ENCODE measurements around the gene SULT2B1.

Gene SULT2B1

GRCh38 chr19:48607359-48607755 lies 55.4 kb downstream of the SULT2B1 start:
- Mint-ChIP-seq H3K9me3 (no peaks in the 10 kb centered on the region), H3K4me3 (no peak overlapping the region), H3K36me3 (no peaks in the 10 kb centered on the region), H3K4me1 (peaks cover 5% of the 10 kb centered on the region), H3K27ac (no peak overlapping the region), H3K27me3 (no peaks in the 10 kb centered on the region)
- CTCF ChIA-PET, result interaction anchor here (0.6 to 3.5 kb wide), 6 partner anchors 13 to 110 kb away, joined by 3 to 35 read pairs (median 3); no protein-coding TSS in a partner anchor
- DNase-seq, result no peak

- no peaks in the 10 kb centered on the region for H3K9me3 Mint-ChIP-seq
- CTCF ChIA-PET, result interaction anchor here (0.7 to 3.5 kb wide), 14 partner anchors 9 to 342 kb away, joined by 3 to 35 read pairs (median 4); partner anchors contain the start of genes RPL18 and SPHK2
- peaks cover 3% of the 10 kb centered on the region for H3K36me3 Mint-ChIP-seq
- no peak overlapping the region for H3K4me3 Mint-ChIP-seq
- peak; percentile 75 for DNase-seq
- H3K27ac Mint-ChIP-seq, result peak overlapping the region; percentile 77
- H3K4me1 Mint-ChIP-seq, result peaks cover 5% of the 10 kb centered on the region
- no peaks in the 10 kb centered on the region for H3K27me3 Mint-ChIP-seq
These were observed 56.9 kb downstream of the SULT2B1 start for GRCh38 chr19:48608798-48609263.

- H3K4me3 Mint-ChIP-seq, result no peak overlapping the region
- no peaks in the 10 kb centered on the region for H3K9me3 Mint-ChIP-seq
- CTCF ChIA-PET, result interaction anchor here (0.7 to 3.5 kb wide), 12 partner anchors 8 to 342 kb away, joined by 3 to 35 read pairs (median 6); partner anchors contain the start of genes RPL18 and SPHK2
- H3K27ac Mint-ChIP-seq, result no peak overlapping the region
- H3K27me3 Mint-ChIP-seq, result no peaks in the 10 kb centered on the region
- peaks cover 5% of the 10 kb centered on the region for H3K4me1 Mint-ChIP-seq
- H3K36me3 Mint-ChIP-seq, result peaks cover 6% of the 10 kb centered on the region
- DNase-seq, result no peak
These were observed 57.7 kb downstream of the SULT2B1 start for GRCh38 chr19:48609571-48610108.

GRCh38 chr19:48611872-48612271 lies 59.9 kb downstream of the SULT2B1 start:
- Mint-ChIP-seq H3K27ac (no peak overlapping the region), H3K36me3 (peaks cover 23% of the 10 kb centered on the region), H3K9me3 (no peaks in the 10 kb centered on the region), H3K4me1 (peaks cover 15% of the 10 kb centered on the region), H3K4me3 (no peak overlapping the region), H3K27me3 (no peaks in the 10 kb centered on the region)
- DNase-seq, result no peak
- CTCF ChIA-PET, result interaction anchor here (1.9 kb wide), 1 partner anchor 106 kb away, joined by 6 read pairs; no protein-coding TSS in a partner anchor

GRCh38 chr19:48613024-48613851 lies 61.3 kb downstream of the SULT2B1 start:
- CTCF ChIA-PET, result interaction anchor here (0.8 kb wide), 1 partner anchor 28 kb away, joined by 3 read pairs; no protein-coding TSS in a partner anchor
- no peak overlapping the region for H3K4me3 Mint-ChIP-seq

GRCh38 chr19:48613852-48614435 lies 62.0 kb downstream of the SULT2B1 start:
- Mint-ChIP-seq H3K27me3 (peaks cover under 1% of the 10 kb centered on the region), H3K9me3 (no peaks in the 10 kb centered on the region), H3K4me1 (peaks cover 30% of the 10 kb centered on the region), H3K27ac (peak overlapping the region; percentile 16), H3K4me3 (no peak overlapping the region), H3K36me3 (peaks cover 37% of the 10 kb centered on the region)
- no peak for DNase-seq
- CTCF ChIA-PET, result interaction anchor here (0.9 kb wide), 1 partner anchor 8 kb away, joined by 3 read pairs; no protein-coding TSS in a partner anchor

More at GRCh38 chr19:48613024-48613851, 61.3 kb downstream of the SULT2B1 start:
- peaks cover 29% of the 10 kb centered on the region for H3K4me1 Mint-ChIP-seq
- H3K36me3 Mint-ChIP-seq, result peaks cover 32% of the 10 kb centered on the region
- DNase-seq, result no peak
- no peaks in the 10 kb centered on the region for H3K9me3 Mint-ChIP-seq
- no peaks in the 10 kb centered on the region for H3K27me3 Mint-ChIP-seq
- no peak overlapping the region for H3K27ac Mint-ChIP-seq

- no peak within 1 kb of the TSS for H3K4me3 Mint-ChIP-seq
- peak within 1 kb of the TSS; percentile 16 for H3K27ac Mint-ChIP-seq
These were observed 62.7 kb downstream of the SULT2B1 start, which contains the start of gene FAM83E for GRCh38 chr19:48614436-48615230. Gene FAM83E, minus strand, starts transcription at chr19:48615076. Its CDS starts 1,704 bp downstream, at chr19:48613372.

GRCh38 chr19:48615231-48616040 lies 63.5 kb downstream of the SULT2B1 start:
- Mint-ChIP-seq H3K27ac (no peak overlapping the region), H3K9me3 (no peaks in the 10 kb centered on the region), H3K27me3 (peaks cover 4% of the 10 kb centered on the region), H3K36me3 (peaks cover 46% of the 10 kb centered on the region), H3K4me3 (no peak overlapping the region), H3K4me1 (peaks cover 40% of the 10 kb centered on the region)
- CTCF ChIA-PET, result interaction anchor here (0.9 to 1.1 kb wide), 2 partner anchors 10 kb away, joined by 3 read pairs; no protein-coding TSS in a partner anchor
- no peak for DNase-seq

More at GRCh38 chr19:48614436-48615230, 62.7 kb downstream of the SULT2B1 start, which contains the start of gene FAM83E:
- Mint-ChIP-seq H3K27me3 (peaks cover 4% of the 10 kb centered on the region), H3K4me1 (peaks cover 32% of the 10 kb centered on the region), H3K36me3 (peaks cover 41% of the 10 kb centered on the region), H3K9me3 (no peaks in the 10 kb centered on the region)
- CTCF ChIA-PET, result interaction anchor here (0.9 kb wide), 1 partner anchor 9 kb away, joined by 3 read pairs; no protein-coding TSS in a partner anchor
- DNase-seq, result no peak

- peaks cover 46% of the 10 kb centered on the region for H3K36me3 Mint-ChIP-seq
- H3K4me3 Mint-ChIP-seq, result peak overlapping the region; percentile 95
- peak overlapping the region; percentile 84 for H3K27ac Mint-ChIP-seq
- DNase-seq, result no peak
- no peaks in the 10 kb centered on the region for H3K9me3 Mint-ChIP-seq
- CTCF ChIA-PET, result interaction anchor here (1.1 kb wide), 1 partner anchor 11 kb away, joined by 3 read pairs; no protein-coding TSS in a partner anchor
- peaks cover 40% of the 10 kb centered on the region for H3K4me1 Mint-ChIP-seq
- H3K27me3 Mint-ChIP-seq, result peaks cover 4% of the 10 kb centered on the region
These were observed 64.1 kb downstream of the SULT2B1 start for GRCh38 chr19:48616041-48616436.

- peaks cover 49% of the 10 kb centered on the region for H3K36me3 Mint-ChIP-seq
- peak overlapping the region; percentile 84 for H3K27ac Mint-ChIP-seq
- H3K4me1 Mint-ChIP-seq, result peaks cover 43% of the 10 kb centered on the region
- H3K27me3 Mint-ChIP-seq, result peaks cover 4% of the 10 kb centered on the region
- no peak for DNase-seq
- CTCF ChIA-PET, result interaction anchor here (1.1 to 3.0 kb wide), 3 partner anchors 7 to 283 kb away, joined by 3 to 13 read pairs (median 3); no protein-coding TSS in a partner anchor
- H3K4me3 Mint-ChIP-seq, result peak overlapping the region; percentile 95
- no peaks in the 10 kb centered on the region for H3K9me3 Mint-ChIP-seq
These were observed 64.6 kb downstream of the SULT2B1 start for GRCh38 chr19:48616491-48617056.

- CTCF ChIA-PET, result interaction anchor here (1.2 to 3.0 kb wide), 3 partner anchors 8 to 284 kb away, joined by 3 to 13 read pairs (median 7); no protein-coding TSS in a partner anchor
- Mint-ChIP-seq H3K27ac (peak overlapping the region; percentile 97), H3K4me1 (peaks cover 47% of the 10 kb centered on the region), H3K36me3 (peaks cover 53% of the 10 kb centered on the region), H3K27me3 (peaks cover 4% of the 10 kb centered on the region), H3K9me3 (no peaks in the 10 kb centered on the region), H3K4me3 (peak overlapping the region; percentile 95)
- DNase-seq, result no peak
These were observed 65.4 kb downstream of the SULT2B1 start for GRCh38 chr19:48617146-48617937.

Data from activated naive CD4-positive, alpha-beta T cell treated with anti-CD3 and anti-CD28 coated beads, Interleukin-2, amount 10 ng/mL, durations not matched to agents 7 days and 5 days (primary cell).